ENCODE data around the gene PRMT7.

The PRMT7 gene

GRCh38 chr16:68400083-68400923, 89.5 kb downstream of the PRMT7 start:
- no peak for DNase-seq

GRCh38 chr16:68400924-68401460, 90.2 kb downstream of the PRMT7 start:
- no peak for DNase-seq

GRCh38 chr16:68401871-68402747, 91.3 kb downstream of the PRMT7 start:
- DNase-seq: no peak

GRCh38 chr16:68402748-68403040, 91.9 kb downstream of the PRMT7 start:
- DNase-seq: no peak

GRCh38 chr16:68403177-68403576, 92.4 kb downstream of the PRMT7 start:
- DNase-seq: no peak

- no peak for DNase-seq
These were observed 92.9 kb downstream of the PRMT7 start for GRCh38 chr16:68403704-68404103.

GRCh38 chr16:68404736-68405345, 94.0 kb downstream of the PRMT7 start:
- no peak for DNase-seq

- DNase-seq: peak; percentile 17
These were observed 95.8 kb downstream of the PRMT7 start for GRCh38 chr16:68406458-68407152.
